GM23338 (cell line): Measurements from ENCODE around the gene XRCC4. TPM values are rescaled to one million over a fixed set of nuclear protein-coding genes. Genes with fewer than 3 reads are reported as not detected.

Experiments
- ATAC-seq: fragments of 200-7000 bp; cut with Tn5 transposase; 3 replicates; pipeline ENCODE4 v1.9.1; 2020
- DNase-seq: peaks from one replicate; pipeline ENCODE4 v3.0.0-alpha.2; 2015; ENCODE audit warnings: low spot score
- H2AFZ ChIP-seq: fragments of 200-600 bp; sonication (generic); 2 replicates; pipeline ENCODE4 v1.8.0; 2016; ENCODE audit warnings: antibody characterized with exemption, mild to moderate bottlenecking, moderate library complexity
- H3F3A ChIP-seq: fragments of 200-600 bp; sonication (generic); replicated peaks from 2 replicates; pipeline ENCODE4 v1.8.0; 2017; ENCODE audit warnings: antibody characterized with exemption, mixed run types, low read depth
- H3K27ac ChIP-seq: fragments of 200-600 bp; sonication (generic); 2 replicates; pipeline ENCODE4 v1.6.1; 2016; ENCODE audit warnings: low read depth
- H3K27me3 ChIP-seq: fragments of 200-600 bp; sonication (generic); 2 replicates; pipeline ENCODE4 v1.8.0; 2016; ENCODE audit warnings: mild to moderate bottlenecking, mixed run types, moderate library complexity; ENCODE audit not compliant: insufficient read depth
- H3K36me3 ChIP-seq: fragments of 200-600 bp; sonication (generic); 2 replicates; pipeline ENCODE4 v1.8.0; 2016; ENCODE audit warnings: mild to moderate bottlenecking; ENCODE audit not compliant: insufficient read depth
- H3K4me1 ChIP-seq: fragments of 200-600 bp; sonication (generic); 2 replicates; pipeline ENCODE4 v1.8.0; 2016; ENCODE audit warnings: mild to moderate bottlenecking, moderate library complexity; ENCODE audit not compliant: insufficient read depth
- H3K4me2 ChIP-seq: fragments of 200-600 bp; sonication (generic); 2 replicates; pipeline ENCODE4 v1.7.1; 2017; ENCODE audit warnings: mixed run types
- H3K4me3 ChIP-seq: fragments of 200-600 bp; sonication (generic); 2 replicates; pipeline ENCODE4 v1.6.1; 2016; ENCODE audit warnings: mixed run types
- H3K79me2 ChIP-seq: fragments of 200-600 bp; sonication (generic); replicated peaks from 2 replicates; pipeline ENCODE4 v1.8.0; 2017; ENCODE audit warnings: mild to moderate bottlenecking; ENCODE audit not compliant: insufficient read depth
- H3K9me2 ChIP-seq: fragments of 200-600 bp; sonication (generic); 2 replicates; pipeline ENCODE4 v1.8.0; 2017; ENCODE audit not compliant: insufficient read depth
- H4K20me1 ChIP-seq: fragments of 200-600 bp; sonication (generic); replicated peaks from 2 replicates; pipeline ENCODE4 v1.8.0; 2017; ENCODE audit warnings: mild to moderate bottlenecking; ENCODE audit not compliant: insufficient read depth
- H3K27ac Mint-ChIP-seq: 2 replicates; pipeline ENCODE4 v1.8.0; 2020; ENCODE audit warnings: inconsistent platforms, mild to moderate bottlenecking, moderate library complexity, mixed read lengths
- H3K27me3 Mint-ChIP-seq: 3 replicates; pipeline ENCODE4 v1.8.0; 2022; ENCODE audit warnings: low read depth, mild to moderate bottlenecking, moderate library complexity, mixed read lengths, inconsistent platforms; ENCODE audit not compliant: insufficient read depth, poor library complexity
- H3K36me3 Mint-ChIP-seq: 3 replicates; pipeline ENCODE4 v1.8.0; 2021; ENCODE audit warnings: low read depth, mild to moderate bottlenecking, inconsistent platforms, moderate library complexity, mixed read lengths
- H3K4me1 Mint-ChIP-seq: 3 replicates; pipeline ENCODE4 v1.8.0; 2020; ENCODE audit warnings: mild to moderate bottlenecking, inconsistent platforms, mixed read lengths
- H3K4me3 Mint-ChIP-seq: 3 replicates; pipeline ENCODE4 v1.8.0; 2021; ENCODE audit warnings: moderate library complexity, mild to moderate bottlenecking, inconsistent platforms, mixed read lengths
- H3K9me3 Mint-ChIP-seq: 3 replicates; pipeline ENCODE4 v1.8.0; 2020; ENCODE audit warnings: moderate library complexity, mild to moderate bottlenecking, inconsistent platforms, mixed read lengths
- CREB1 ChIP-seq: fragments of 250-450 bp; sonication (Bioruptor Pico); IDR thresholded peaks from 2 replicates; pipeline ENCODE4 v1.5.0; 2020; ENCODE audit warnings: low read depth, mild to moderate bottlenecking, moderate library complexity
- CTCF ChIP-seq, 2 experiments: fragments of 200-600 bp in 1 of 2; sonication (generic) in 1 of 2; conservative IDR thresholded peaks; 2 replicates each; pipeline versions ENCODE4 v1.5.1 to v1.6.1; 2016 to 2017; ENCODE audit warnings: antibody characterized with exemption in 2 of 2, low read depth in 2 of 2, mild to moderate bottlenecking in 2 of 2, moderate library complexity in 1 of 2
- ETS1 ChIP-seq: IDR thresholded peaks from 2 replicates; pipeline ENCODE4 v1.6.1; 2016; ENCODE audit warnings: antibody characterized with exemption
- EZH2 ChIP-seq: fragments of 200-600 bp; sonication (generic); IDR thresholded peaks from one replicate; pipeline ENCODE4 v1.8.0; 2017; ENCODE audit warnings: antibody characterized with exemption, mild to moderate bottlenecking, low read depth; ENCODE audit not compliant: unreplicated experiment
- EZH2phosphoT487 ChIP-seq: fragments of 200-600 bp; sonication (generic); IDR thresholded peaks from one replicate; pipeline ENCODE4 v1.8.1; 2018; ENCODE audit warnings: antibody characterized with exemption; ENCODE audit not compliant: unreplicated experiment
- STAT1 ChIP-seq: IDR thresholded peaks from one replicate; pipeline ENCODE4 v1.6.1; 2016; ENCODE audit warnings: antibody characterized with exemption; ENCODE audit not compliant: unreplicated experiment
- ZNF114 ChIP-seq: fragments of 250-450 bp; sonication (Bioruptor Pico); IDR thresholded peaks from 2 replicates; pipeline ENCODE4 v1.5.0; 2020; ENCODE audit warnings: mild to moderate bottlenecking, moderate library complexity
- ZNF331 ChIP-seq: fragments of 250-450 bp; sonication (Bioruptor Pico); IDR thresholded peaks from 2 replicates; pipeline ENCODE4 v1.5.0; 2020; ENCODE audit warnings: low read depth, mild to moderate bottlenecking, moderate library complexity
- polyA plus RNA-seq: library from polyadenylated mRNA; unstranded; fragments of >200 nt; fragmentation: Nextera tagmentation; extraction: Ambion mirVana; gene quantifications from 2 replicates; pipeline ENCODE4 v1.2.1, GENCODE V29; 2016
- total RNA-seq: library from RNA; depleted of rRNA; stranded (reverse); fragments of >200 nt; shearing (Covaris generic); gene quantifications from 2 replicates; pipeline ENCODE4 v1.2.3, GENCODE V29; 2014
- TF ChIP-seq, protein P1 (sequence below): fragments of 250-450 bp; sonication (Bioruptor Pico); IDR thresholded peaks from 2 replicates; pipeline ENCODE4 v1.5.0; 2020; ENCODE audit warnings: mild to moderate bottlenecking, moderate library complexity

The XRCC4 gene
- total and polyA plus RNA-seq, 2 experiments from 2014 or later: 11.5 to 22.4 TPM

DNA sequence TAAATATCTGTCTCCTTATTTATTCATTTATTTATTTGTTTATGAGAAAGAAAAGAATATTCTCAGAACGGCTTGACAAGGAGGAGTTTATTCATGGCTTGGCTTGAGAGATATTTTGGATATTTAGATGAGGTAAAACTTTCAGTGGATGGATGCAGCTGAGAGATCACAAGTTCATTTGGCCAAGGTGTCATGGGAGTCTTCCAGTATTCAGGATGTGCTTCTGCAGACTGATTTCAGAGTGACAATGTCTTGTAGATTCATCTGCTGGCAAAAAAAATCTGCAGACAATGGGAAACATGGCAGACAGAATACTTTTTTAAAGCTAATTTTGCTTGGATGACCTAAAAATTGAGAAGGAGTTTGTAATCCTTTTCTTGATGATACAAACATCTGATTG is 38.5 kb downstream of the XRCC4 start:
- Histone ChIP-seq H3K4me3 (no peak overlapping the region), H3K4me1 (no peaks in the 10 kb centered on the region), H3K27me3 (no peaks in the 10 kb centered on the region), H3K27ac (no peak overlapping the region), H3K36me3 (peaks cover 6% of the 10 kb centered on the region; the same call in 1 of the 2 replicates), H4K20me1 (no peaks in the 10 kb centered on the region), H3K4me2 (no peak overlapping the region), H3F3A (no peaks in the 10 kb centered on the region), H3K9me2 (0 out of 2 replicates have a peak, but pooled peaks cover 2% of the 10 kb centered on the region), H3K79me2 (no peaks in the 10 kb centered on the region), H2AFZ (no peak overlapping the region)
- ATAC-seq (no peak), DNase-seq (no peak)
- H3K9me3 Mint-ChIP-seq: peaks cover 35% of the 10 kb centered on the region
- no peak overlapping the region for H3K4me3 Mint-ChIP-seq
- no peaks in the 10 kb centered on the region for H3K27me3 Mint-ChIP-seq
- H3K27ac Mint-ChIP-seq: no peak overlapping the region
- no peak for TF ChIP-seq CREB1 (CRISPR knock-in tag)
- H3K36me3 Mint-ChIP-seq: peaks cover 44% of the 10 kb centered on the region
- H3K4me1 Mint-ChIP-seq: no peaks in the 10 kb centered on the region

DNA sequence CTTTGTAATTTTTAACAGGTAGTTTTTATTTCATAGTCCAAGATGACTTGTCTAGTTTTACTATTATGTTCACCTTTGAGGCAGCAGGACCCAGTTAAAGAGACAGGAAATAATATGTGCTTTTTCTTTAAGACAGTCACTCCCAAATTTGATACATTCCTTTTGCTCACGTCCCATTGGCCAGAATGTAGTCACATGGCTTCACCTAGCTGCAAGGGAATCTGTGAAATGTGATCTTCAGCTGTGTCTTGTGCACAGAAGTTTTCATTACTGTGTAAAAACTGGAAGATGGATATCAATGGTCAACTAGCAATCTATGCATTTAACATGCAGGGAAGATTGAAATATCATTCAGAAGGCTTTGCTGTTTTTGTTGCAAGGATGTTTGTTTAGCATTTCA is 41.1 kb downstream of the XRCC4 start:
- DNase-seq (peak; percentile 5), ATAC-seq (no peak)
- H3K9me3 Mint-ChIP-seq: peaks cover 20% of the 10 kb centered on the region; the same call in 2 of the 3 replicates
- H3K4me1 ChIP-seq: no peaks in the 10 kb centered on the region
- no peaks in the 10 kb centered on the region for H4K20me1 ChIP-seq
- H3K79me2 ChIP-seq: no peaks in the 10 kb centered on the region
- H3K36me3 ChIP-seq: peaks cover 6% of the 10 kb centered on the region; the same call in 1 of the 2 replicates
- no peak overlapping the region for H3K4me3 Mint-ChIP-seq
- H3K27me3 Mint-ChIP-seq: no peaks in the 10 kb centered on the region
- no peaks in the 10 kb centered on the region for H3K27me3 ChIP-seq
- H3K9me2 ChIP-seq: 0 out of 2 replicates have a peak, but pooled peaks cover 2% of the 10 kb centered on the region
- H2AFZ ChIP-seq: no peak overlapping the region
- no peak overlapping the region for H3K27ac Mint-ChIP-seq
- peaks cover 26% of the 10 kb centered on the region for H3K36me3 Mint-ChIP-seq
- H3K4me3 ChIP-seq: no peak overlapping the region
- no peaks in the 10 kb centered on the region for H3F3A ChIP-seq
- H3K4me2 ChIP-seq: no peak overlapping the region
- no peaks in the 10 kb centered on the region for H3K4me1 Mint-ChIP-seq
- no peak overlapping the region for H3K27ac ChIP-seq
- TF ChIP-seq ZNF114 (CRISPR knock-in tag): no peak
- no peak for TF ChIP-seq EZH2phosphoT487
- TF ChIP-seq, protein P1, sequence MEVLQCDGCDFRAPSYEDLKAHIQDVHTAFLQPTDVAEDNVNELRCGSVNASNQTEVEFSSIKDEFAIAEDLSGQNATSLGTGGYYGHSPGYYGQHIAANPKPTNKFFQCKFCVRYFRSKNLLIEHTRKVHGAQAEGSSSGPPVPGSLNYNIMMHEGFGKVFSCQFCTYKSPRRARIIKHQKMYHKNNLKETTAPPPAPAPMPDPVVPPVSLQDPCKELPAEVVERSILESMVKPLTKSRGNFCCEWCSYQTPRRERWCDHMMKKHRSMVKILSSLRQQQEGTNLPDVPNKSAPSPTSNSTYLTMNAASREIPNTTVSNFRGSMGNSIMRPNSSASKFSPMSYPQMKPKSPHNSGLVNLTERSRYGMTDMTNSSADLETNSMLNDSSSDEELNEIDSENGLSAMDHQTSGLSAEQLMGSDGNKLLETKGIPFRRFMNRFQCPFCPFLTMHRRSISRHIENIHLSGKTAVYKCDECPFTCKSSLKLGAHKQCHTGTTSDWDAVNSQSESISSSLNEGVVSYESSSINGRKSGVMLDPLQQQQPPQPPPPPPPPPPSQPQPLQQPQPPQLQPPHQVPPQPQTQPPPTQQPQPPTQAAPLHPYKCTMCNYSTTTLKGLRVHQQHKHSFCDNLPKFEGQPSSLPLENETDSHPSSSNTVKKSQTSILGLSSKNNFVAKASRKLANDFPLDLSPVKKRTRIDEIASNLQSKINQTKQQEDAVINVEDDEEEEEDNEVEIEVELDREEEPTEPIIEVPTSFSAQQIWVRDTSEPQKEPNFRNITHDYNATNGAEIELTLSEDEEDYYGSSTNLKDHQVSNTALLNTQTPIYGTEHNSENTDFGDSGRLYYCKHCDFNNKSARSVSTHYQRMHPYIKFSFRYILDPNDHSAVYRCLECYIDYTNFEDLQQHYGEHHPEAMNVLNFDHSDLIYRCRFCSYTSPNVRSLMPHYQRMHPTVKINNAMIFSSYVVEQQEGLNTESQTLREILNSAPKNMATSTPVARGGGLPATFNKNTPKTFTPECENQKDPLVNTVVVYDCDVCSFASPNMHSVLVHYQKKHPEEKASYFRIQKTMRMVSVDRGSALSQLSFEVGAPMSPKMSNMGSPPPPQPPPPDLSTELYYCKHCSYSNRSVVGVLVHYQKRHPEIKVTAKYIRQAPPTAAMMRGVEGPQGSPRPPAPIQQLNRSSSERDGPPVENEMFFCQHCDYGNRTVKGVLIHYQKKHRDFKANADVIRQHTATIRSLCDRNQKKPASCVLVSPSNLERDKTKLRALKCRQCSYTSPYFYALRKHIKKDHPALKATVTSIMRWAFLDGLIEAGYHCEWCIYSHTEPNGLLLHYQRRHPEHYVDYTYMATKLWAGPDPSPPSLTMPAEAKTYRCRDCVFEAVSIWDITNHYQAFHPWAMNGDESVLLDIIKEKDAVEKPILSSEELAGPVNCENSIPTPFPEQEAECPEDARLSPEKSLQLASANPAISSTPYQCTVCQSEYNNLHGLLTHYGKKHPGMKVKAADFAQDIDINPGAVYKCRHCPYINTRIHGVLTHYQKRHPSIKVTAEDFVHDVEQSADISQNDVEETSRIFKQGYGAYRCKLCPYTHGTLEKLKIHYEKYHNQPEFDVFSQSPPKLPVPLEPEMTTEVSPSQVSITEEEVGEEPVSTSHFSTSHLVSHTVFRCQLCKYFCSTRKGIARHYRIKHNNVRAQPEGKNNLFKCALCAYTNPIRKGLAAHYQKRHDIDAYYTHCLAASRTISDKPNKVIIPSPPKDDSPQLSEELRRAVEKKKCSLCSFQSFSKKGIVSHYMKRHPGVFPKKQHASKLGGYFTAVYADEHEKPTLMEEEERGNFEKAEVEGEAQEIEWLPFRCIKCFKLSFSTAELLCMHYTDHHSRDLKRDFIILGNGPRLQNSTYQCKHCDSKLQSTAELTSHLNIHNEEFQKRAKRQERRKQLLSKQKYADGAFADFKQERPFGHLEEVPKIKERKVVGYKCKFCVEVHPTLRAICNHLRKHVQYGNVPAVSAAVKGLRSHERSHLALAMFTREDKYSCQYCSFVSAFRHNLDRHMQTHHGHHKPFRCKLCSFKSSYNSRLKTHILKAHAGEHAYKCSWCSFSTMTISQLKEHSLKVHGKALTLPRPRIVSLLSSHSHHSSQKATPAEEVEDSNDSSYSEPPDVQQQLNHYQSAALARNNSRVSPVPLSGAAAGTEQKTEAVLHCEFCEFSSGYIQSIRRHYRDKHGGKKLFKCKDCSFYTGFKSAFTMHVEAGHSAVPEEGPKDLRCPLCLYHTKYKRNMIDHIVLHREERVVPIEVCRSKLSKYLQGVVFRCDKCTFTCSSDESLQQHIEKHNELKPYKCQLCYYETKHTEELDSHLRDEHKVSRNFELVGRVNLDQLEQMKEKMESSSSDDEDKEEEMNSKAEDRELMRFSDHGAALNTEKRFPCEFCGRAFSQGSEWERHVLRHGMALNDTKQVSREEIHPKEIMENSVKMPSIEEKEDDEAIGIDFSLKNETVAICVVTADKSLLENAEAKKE: no peak
- TF ChIP-seq EZH2: no peak
- no peak for TF ChIP-seq STAT1
- no peak for TF ChIP-seq ZNF331 (CRISPR knock-in tag)
- TF ChIP-seq CTCF (conservative IDR thresholded peaks at IDR 0.05; ENCODE audit: low read depth in 2 of 2): no peak
- TF ChIP-seq ETS1: no peak
